ENCODE data around the gene KCTD15.

KCTD15 gene

GRCh38 chr19:33819506-33819879, 22.8 kb downstream of the KCTD15 start:
- ATAC-seq (ENCODE audit: insufficient read depth, low read depth) (no peak), DNase-seq (no peak)
- H3K9ac ChIP-seq (ENCODE audit: low read depth, low read length), result no peak overlapping the region
- no peaks in the 10 kb centered on the region for H3K36me3 ChIP-seq (ENCODE audit: insufficient read depth, low read length)
- no peaks in the 10 kb centered on the region for H3K27me3 ChIP-seq (ENCODE audit: insufficient read depth, low read length, poor library complexity)
- H4K20me1 ChIP-seq (ENCODE audit: insufficient read depth, low read length), result 0 out of 2 replicates have a peak, but pooled peaks cover 3% of the 10 kb centered on the region
- TF ChIP-seq EZH2 (IDR thresholded peaks at IDR 0.05; ENCODE audit: borderline replicate concordance, low read depth, low read length, severe bottlenecking), result no peak
- TF ChIP-seq, protein P1, sequence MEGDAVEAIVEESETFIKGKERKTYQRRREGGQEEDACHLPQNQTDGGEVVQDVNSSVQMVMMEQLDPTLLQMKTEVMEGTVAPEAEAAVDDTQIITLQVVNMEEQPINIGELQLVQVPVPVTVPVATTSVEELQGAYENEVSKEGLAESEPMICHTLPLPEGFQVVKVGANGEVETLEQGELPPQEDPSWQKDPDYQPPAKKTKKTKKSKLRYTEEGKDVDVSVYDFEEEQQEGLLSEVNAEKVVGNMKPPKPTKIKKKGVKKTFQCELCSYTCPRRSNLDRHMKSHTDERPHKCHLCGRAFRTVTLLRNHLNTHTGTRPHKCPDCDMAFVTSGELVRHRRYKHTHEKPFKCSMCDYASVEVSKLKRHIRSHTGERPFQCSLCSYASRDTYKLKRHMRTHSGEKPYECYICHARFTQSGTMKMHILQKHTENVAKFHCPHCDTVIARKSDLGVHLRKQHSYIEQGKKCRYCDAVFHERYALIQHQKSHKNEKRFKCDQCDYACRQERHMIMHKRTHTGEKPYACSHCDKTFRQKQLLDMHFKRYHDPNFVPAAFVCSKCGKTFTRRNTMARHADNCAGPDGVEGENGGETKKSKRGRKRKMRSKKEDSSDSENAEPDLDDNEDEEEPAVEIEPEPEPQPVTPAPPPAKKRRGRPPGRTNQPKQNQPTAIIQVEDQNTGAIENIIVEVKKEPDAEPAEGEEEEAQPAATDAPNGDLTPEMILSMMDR (IDR thresholded peaks at IDR 0.05; ENCODE audit: borderline replicate concordance, extremely low read depth, low read length, poor library complexity, severe bottlenecking), result no peak
- H3K4me1 ChIP-seq (ENCODE audit: insufficient read depth, low read length), result no peaks in the 10 kb centered on the region
- H2AFZ ChIP-seq (ENCODE audit: low read depth, low read length), result no peak overlapping the region
- H3K4me3 ChIP-seq (ENCODE audit: low read depth in 1 of 2, low read length in 2 of 2), result no peak overlapping the region
- H3K4me2 ChIP-seq (ENCODE audit: insufficient read depth, low read length), result no peak overlapping the region
- H3K27ac ChIP-seq (ENCODE audit: low read length), result no peak overlapping the region
- H3K79me2 ChIP-seq (ENCODE audit: insufficient read depth, low read length), result no peaks in the 10 kb centered on the region
- no peaks in the 10 kb centered on the region for H3K9me3 ChIP-seq (ENCODE audit: insufficient read depth, low read length, severe bottlenecking)

GRCh38 chr19:33819880-33820781, 23.5 kb downstream of the KCTD15 start:
- H3K27ac ChIP-seq (ENCODE audit: low read length), result no peak overlapping the region

GRCh38 chr19:33821871-33822270, 25.2 kb downstream of the KCTD15 start:
- Histone ChIP-seq H3K36me3 (ENCODE audit: insufficient read depth, low read length) (no peaks in the 10 kb centered on the region), H4K20me1 (ENCODE audit: insufficient read depth, low read length) (0 out of 2 replicates have a peak, but pooled peaks cover 3% of the 10 kb centered on the region), H3K4me1 (ENCODE audit: insufficient read depth, low read length) (no peaks in the 10 kb centered on the region), H3K27ac (ENCODE audit: low read length) (no peak overlapping the region), H3K9me3 (ENCODE audit: insufficient read depth, low read length, severe bottlenecking) (no peaks in the 10 kb centered on the region), H3K4me2 (ENCODE audit: insufficient read depth, low read length) (no peak overlapping the region), H3K9ac (ENCODE audit: low read depth, low read length) (no peak overlapping the region), H3K4me3 (ENCODE audit: low read depth in 1 of 2, low read length in 2 of 2) (no peak overlapping the region), H2AFZ (ENCODE audit: low read depth, low read length) (no peak overlapping the region), H3K79me2 (ENCODE audit: insufficient read depth, low read length) (no peaks in the 10 kb centered on the region), H3K27me3 (ENCODE audit: insufficient read depth, low read length, poor library complexity) (no peaks in the 10 kb centered on the region)
- ATAC-seq (ENCODE audit: insufficient read depth, low read depth) (no peak), DNase-seq (no peak)
- no peak for TF ChIP-seq EZH2 (IDR thresholded peaks at IDR 0.05; ENCODE audit: borderline replicate concordance, low read depth, low read length, severe bottlenecking)
- TF ChIP-seq, protein P1 (IDR thresholded peaks at IDR 0.05; ENCODE audit: borderline replicate concordance, extremely low read depth, low read length, poor library complexity, severe bottlenecking), result no peak

More at GRCh38 chr19:33819880-33820781, 23.5 kb downstream of the KCTD15 start:
- Histone ChIP-seq H3K9me3 (ENCODE audit: insufficient read depth, low read length, severe bottlenecking) (no peaks in the 10 kb centered on the region), H3K36me3 (ENCODE audit: insufficient read depth, low read length) (no peaks in the 10 kb centered on the region), H3K4me3 (ENCODE audit: low read depth in 1 of 2, low read length in 2 of 2) (no peak overlapping the region), H3K27me3 (ENCODE audit: insufficient read depth, low read length, poor library complexity) (no peaks in the 10 kb centered on the region), H3K4me1 (ENCODE audit: insufficient read depth, low read length) (no peaks in the 10 kb centered on the region), H3K9ac (ENCODE audit: low read depth, low read length) (no peak overlapping the region), H3K4me2 (ENCODE audit: insufficient read depth, low read length) (no peak overlapping the region), H2AFZ (ENCODE audit: low read depth, low read length) (no peak overlapping the region), H4K20me1 (ENCODE audit: insufficient read depth, low read length) (0 out of 2 replicates have a peak, but pooled peaks cover 3% of the 10 kb centered on the region), H3K79me2 (ENCODE audit: insufficient read depth, low read length) (no peaks in the 10 kb centered on the region)
- no peak for TF ChIP-seq EZH2 (IDR thresholded peaks at IDR 0.05; ENCODE audit: borderline replicate concordance, low read depth, low read length, severe bottlenecking)
- TF ChIP-seq, protein P1 (IDR thresholded peaks at IDR 0.05; ENCODE audit: borderline replicate concordance, extremely low read depth, low read length, poor library complexity, severe bottlenecking), result no peak
- DNase-seq (peak; percentile 53), ATAC-seq (ENCODE audit: insufficient read depth, low read depth) (peak; percentile 80)

All from DND-41 (cell line).